Panc1 (cell line): Measurements from ENCODE around the gene LRMDA.

ENCODE experiments used
- SIN3A ChIP-seq: IDR thresholded peaks from 2 replicates; pipeline ENCODE4 v1.6.1; 2012; ENCODE audit warnings: low read depth, mild to moderate bottlenecking, low read length, moderate library complexity, borderline replicate concordance; ENCODE audit not compliant: insufficient read depth
- TF ChIP-seq, protein P1 (sequence below): fragments of 450-650 bp; IDR thresholded peaks from 2 replicates; pipeline ENCODE4 v1.5.1; 2017; ENCODE audit warnings: mild to moderate bottlenecking

DNA sequence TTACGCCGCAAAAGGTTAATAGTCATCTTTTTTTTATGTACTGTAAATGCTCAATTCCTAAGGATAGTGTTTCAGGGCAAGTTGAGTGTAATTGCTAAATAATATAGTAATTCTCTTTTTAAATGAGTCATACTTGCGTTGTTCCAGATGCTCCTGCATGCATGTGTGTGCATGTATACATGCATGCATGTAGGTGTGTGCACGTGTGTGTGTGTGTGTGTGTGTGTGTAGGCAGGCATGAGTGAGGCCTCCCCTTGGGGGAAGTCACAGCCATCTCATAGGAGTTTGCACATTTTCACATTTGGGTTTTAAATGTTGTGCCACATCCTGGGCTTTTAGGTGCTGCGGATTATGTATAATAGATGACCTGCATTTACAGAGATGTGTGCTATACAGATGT is 1110.4 kb downstream of the LRMDA start:
- TF ChIP-seq, protein P1, sequence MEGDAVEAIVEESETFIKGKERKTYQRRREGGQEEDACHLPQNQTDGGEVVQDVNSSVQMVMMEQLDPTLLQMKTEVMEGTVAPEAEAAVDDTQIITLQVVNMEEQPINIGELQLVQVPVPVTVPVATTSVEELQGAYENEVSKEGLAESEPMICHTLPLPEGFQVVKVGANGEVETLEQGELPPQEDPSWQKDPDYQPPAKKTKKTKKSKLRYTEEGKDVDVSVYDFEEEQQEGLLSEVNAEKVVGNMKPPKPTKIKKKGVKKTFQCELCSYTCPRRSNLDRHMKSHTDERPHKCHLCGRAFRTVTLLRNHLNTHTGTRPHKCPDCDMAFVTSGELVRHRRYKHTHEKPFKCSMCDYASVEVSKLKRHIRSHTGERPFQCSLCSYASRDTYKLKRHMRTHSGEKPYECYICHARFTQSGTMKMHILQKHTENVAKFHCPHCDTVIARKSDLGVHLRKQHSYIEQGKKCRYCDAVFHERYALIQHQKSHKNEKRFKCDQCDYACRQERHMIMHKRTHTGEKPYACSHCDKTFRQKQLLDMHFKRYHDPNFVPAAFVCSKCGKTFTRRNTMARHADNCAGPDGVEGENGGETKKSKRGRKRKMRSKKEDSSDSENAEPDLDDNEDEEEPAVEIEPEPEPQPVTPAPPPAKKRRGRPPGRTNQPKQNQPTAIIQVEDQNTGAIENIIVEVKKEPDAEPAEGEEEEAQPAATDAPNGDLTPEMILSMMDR, result no peak
- TF ChIP-seq SIN3A, result no peak
